A549 treated with ZK216348 at 1 μM for 4 hours (cell line): ENCODE results near the gene TAGLN3. TPM values are rescaled to one million over a fixed set of nuclear protein-coding genes. Genes with fewer than 3 reads are reported as not detected.

Experiments used
- total RNA-seq: library from RNA; stranded (reverse); fragments of 200-300 nt; extraction: Qiagen RNA extraction; gene quantifications from 5 replicates; pipeline ENCODE4 v1.2.3, GENCODE V29; 2022; ENCODE audit warnings: low read depth

Gene TAGLN3
- not detected in 5 replicates for total RNA-seq

DNA sequence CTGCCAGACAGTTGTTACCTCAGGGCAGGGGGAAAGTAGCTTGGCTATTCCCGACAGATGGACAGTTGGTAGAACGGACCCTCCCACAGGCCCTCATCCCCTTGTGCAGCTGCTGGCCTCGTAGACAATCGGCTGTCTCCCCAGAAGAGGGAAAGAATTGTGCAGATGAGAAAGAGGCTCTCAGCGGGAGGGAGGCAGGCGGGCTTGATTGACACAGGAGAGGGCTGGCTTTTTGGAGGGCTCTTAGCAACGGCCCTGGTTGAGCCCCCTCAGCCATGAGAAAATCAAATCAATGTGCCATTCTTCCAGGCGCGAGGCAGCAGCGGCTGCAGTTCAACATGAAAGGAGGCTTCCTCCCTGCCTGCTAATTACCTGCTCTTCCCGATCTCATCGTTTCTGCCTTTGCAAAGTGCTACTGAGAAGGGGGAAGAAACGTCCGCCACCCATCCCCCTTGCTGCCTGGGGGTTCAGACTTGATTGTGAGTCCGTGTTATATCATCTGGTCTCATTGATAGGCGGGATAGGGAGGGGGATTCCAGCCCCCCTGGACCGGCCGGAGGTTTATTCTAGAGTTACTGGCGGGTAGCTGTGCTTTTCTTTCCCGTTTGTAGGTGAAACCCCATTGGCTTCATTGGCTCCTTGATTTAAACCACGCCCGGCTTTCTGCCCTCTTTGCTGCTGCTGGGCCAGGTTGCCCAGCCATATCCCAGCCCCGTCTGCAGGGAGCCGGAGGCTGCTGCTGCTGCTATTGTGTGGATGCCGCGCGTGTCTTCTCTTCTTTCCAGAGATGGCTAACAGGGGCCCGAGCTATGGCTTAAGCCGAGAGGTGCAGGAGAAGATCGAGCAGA, at the start of gene TAGLN3:
TSS of gene TAGLN3 (plus strand) at position 287 of the 848 bp plus-strand sequence. CDS start at position 788, 501 bp downstream.

GRCh38 chr3:111978583-111979433, 19.9 kb upstream of the TAGLN3 start, which contains the start of gene ABHD10:
TSS of gene ABHD10 (plus strand) at chr3:111979026. CDS start at chr3:111979062, 36 bp downstream.

GRCh38 chr3:112034436-112034835, 35.7 kb downstream of the TAGLN3 start, which contains the start of gene TMPRSS7:
TSS of gene TMPRSS7 (plus strand) at chr3:112034736. CDS start at chr3:112034846, 110 bp downstream.

Other genes with a start within 250 kb of the TAGLN3 start
- 12.5 to 28.2 TPM (median 25.4 TPM) in 5 replicates for gene PHLDB2, start 139.7 kb upstream of the TAGLN3 start, total RNA-seq
- 14.2 to 22.5 TPM (median 20.8 TPM) in 5 replicates for gene ABHD10, start 19.9 kb upstream of the TAGLN3 start, total RNA-seq
- 0.06 to 0.11 TPM in 2 of 5 replicates, not detected in the others for gene TMPRSS7, start 35.8 kb downstream of the TAGLN3 start, total RNA-seq
- 10.2 to 14.1 TPM (median 12.2 TPM) in 5 replicates for gene C3orf52, start 87.5 kb downstream of the TAGLN3 start, total RNA-seq
- gene GCSAM, start 134.3 kb downstream of the TAGLN3 start, total RNA-seq = not detected in 5 replicates